Measurements from ENCODE around the gene CYBA. TPM values are rescaled to one million over a fixed set of nuclear protein-coding genes. Genes with fewer than 3 reads are reported as not detected.

CYBA gene
- total RNA-seq: 200 TPM
- 208 TPM for polyA plus RNA-seq
- long read RNA-seq, donor 1, transcript CYBA-201 (6 exons, 797 nt): major isoform, 5 of 5 reads
- long read RNA-seq, donor 1, partial matches to known transcripts: 0 of 5 reads
- long read RNA-seq, donor 1, other reads (novel, unspliced or antisense): 0 of 5 reads
- long read RNA-seq, donor 2: 0 reads
- long read RNA-seq, donor 3, transcript CYBA-201 (6 exons, 797 nt): major isoform, 165 of 208 reads
- long read RNA-seq, donor 3, transcript CYBA-204 (4 exons, 1,052 nt): minor isoform, 6 of 208 reads
- long read RNA-seq, donor 3, partial matches to known transcripts: 32 of 208 reads
- long read RNA-seq, donor 3, other reads (novel, unspliced or antisense): 0 of 208 reads
- long read RNA-seq, donor 4, transcript CYBA-201 (6 exons, 797 nt): major isoform, 72 of 94 reads
- long read RNA-seq, donor 4, transcript CYBA-204 (4 exons, 1,052 nt): minor isoform, 5 of 94 reads
- long read RNA-seq, donor 4, partial matches to known transcripts: 17 of 94 reads
- long read RNA-seq, donor 4, other reads (novel, unspliced or antisense): 0 of 94 reads
- long read RNA-seq, donor 5, transcript CYBA-201 (6 exons, 797 nt): major isoform, 230 of 311 reads
- long read RNA-seq, donor 5, transcript CYBA-204 (4 exons, 1,052 nt): minor isoform, 5 of 311 reads
- long read RNA-seq, donor 5, partial matches to known transcripts: 72 of 311 reads
- long read RNA-seq, donor 5, other reads (novel, unspliced or antisense): 0 of 311 reads
- long read RNA-seq, donor 6, transcript CYBA-204 (4 exons, 1,052 nt): minor isoform, 8 of 129 reads
- long read RNA-seq, donor 6, transcript CYBA-201 (6 exons, 797 nt): major isoform, 110 of 129 reads
- long read RNA-seq, donor 6, partial matches to known transcripts: 8 of 129 reads
- long read RNA-seq, donor 6, other reads (novel, unspliced or antisense): 0 of 129 reads
- long read RNA-seq, donor 7, transcript CYBA-201 (6 exons, 797 nt): major isoform, 104 of 125 reads
- long read RNA-seq, donor 7, partial matches to known transcripts: 17 of 125 reads
- long read RNA-seq, donor 7, other reads (novel, unspliced or antisense): 0 of 125 reads
- long read RNA-seq, donor 8, transcript CYBA-201 (6 exons, 797 nt): major isoform, 50 of 66 reads
- long read RNA-seq, donor 8, partial matches to known transcripts: 10 of 66 reads
- long read RNA-seq, donor 8, other reads (novel, unspliced or antisense): 0 of 66 reads
- long read RNA-seq, donor 9, transcript CYBA-201 (6 exons, 797 nt): major isoform, 83 of 94 reads
- long read RNA-seq, donor 9, partial matches to known transcripts: 8 of 94 reads
- long read RNA-seq, donor 9, other reads (novel, unspliced or antisense): 0 of 94 reads
- long read RNA-seq, donor 10, transcript CYBA-201 (6 exons, 797 nt): major isoform, 94 of 111 reads
- long read RNA-seq, donor 10, partial matches to known transcripts: 12 of 111 reads
- long read RNA-seq, donor 10, other reads (novel, unspliced or antisense): 0 of 111 reads

DNA sequence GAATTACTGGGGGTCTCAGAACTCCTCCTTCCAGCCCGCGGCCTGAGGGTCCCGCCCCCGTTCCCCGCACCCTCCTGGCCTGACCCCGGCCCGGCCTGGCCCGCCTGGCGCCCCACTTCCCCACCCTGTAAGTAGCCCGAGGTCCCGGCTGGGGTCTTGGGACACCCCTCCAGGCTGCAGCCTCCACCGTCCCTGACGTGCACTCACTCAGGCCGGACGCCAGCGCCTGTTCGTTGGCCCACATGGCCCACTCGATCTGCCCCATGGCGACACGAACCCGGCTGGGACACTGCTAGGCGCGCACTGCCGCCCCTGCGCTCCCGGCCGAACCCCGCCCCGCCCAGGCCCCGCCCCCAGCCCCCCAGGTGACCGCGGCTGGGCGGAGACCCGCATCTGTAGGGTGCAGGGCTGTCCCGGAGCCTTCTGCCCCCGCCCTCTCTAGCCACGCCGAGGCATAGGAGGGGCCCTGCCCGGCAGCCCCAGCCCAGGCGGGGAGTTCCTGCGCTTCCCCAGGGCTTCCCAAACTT lies at the start of gene CYBA:
CYBA (minus strand) TSS at position 305 of the 527 bp plus-strand sequence; CDS start at position 265, 40 bp downstream.
- Histone ChIP-seq H3K36me3 (ENCODE audit: control insufficient read depth in 2 of 2, insufficient read depth in 2 of 2, low read length in 1 of 2) (peaks cover 16 to 35% of the 10 kb centered on the region in 2 donors), H3K4me1 (ENCODE audit: control insufficient read depth in 2 of 2, insufficient read depth in 2 of 2, low read length in 2 of 2) (peaks cover 13 to 23% of the 10 kb centered on the region in 2 donors), H3K27ac (ENCODE audit: low read depth in 1 of 2, low read length in 1 of 2) (peak within 1 kb of the TSS; percentile 65 to 80), H3K27me3 (ENCODE audit: control insufficient read depth in 2 of 2, insufficient read depth in 1 of 2, low read length in 1 of 2) (no peaks in the 10 kb centered on the region), H3K9me3 (ENCODE audit: control insufficient read depth in 2 of 2, insufficient read depth in 1 of 2, low read length in 1 of 2) (peaks cover 0 to 6% of the 10 kb centered on the region in 2 donors), H3K4me3 (ENCODE audit: low read length in 2 of 2) (peak within 1 kb of the TSS; percentile 63 to 85)
- WGBS: under 1% methylated on average over 41 of the region's 41 CpGs
- DNase-seq (ENCODE audit: low read depth in 6 of 9, low spot score in 9 of 9): peak in 6 of 9 donors; percentile 45 to 77 (median 52)

DNA sequence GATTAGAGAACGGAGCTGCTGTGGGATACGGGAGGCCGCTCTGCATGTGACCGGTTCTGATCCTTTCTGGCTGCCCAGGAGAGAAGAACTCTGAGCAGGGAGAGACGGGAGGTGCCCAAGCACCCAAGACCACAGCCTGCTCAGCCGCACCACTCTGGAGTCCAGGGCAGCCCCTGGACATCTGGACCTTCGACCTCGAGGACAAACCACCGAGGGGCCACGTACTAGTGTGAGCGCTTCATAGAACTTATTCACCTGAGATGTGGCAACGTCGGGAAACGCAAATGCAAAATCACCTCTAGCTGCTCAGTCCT lies 49.4 kb upstream of the CYBA start:
- H3K4me1 ChIP-seq (ENCODE audit: control insufficient read depth in 2 of 2, insufficient read depth in 2 of 2, low read length in 2 of 2): peaks cover 43 to 80% of the 10 kb centered on the region in 2 donors
- WGBS: 41% methylated on average over 14 of the region's 14 CpGs
- H3K36me3 ChIP-seq (ENCODE audit: control insufficient read depth in 2 of 2, insufficient read depth in 2 of 2, low read length in 1 of 2): peaks cover 47 to 52% of the 10 kb centered on the region in 2 donors
- no peak for DNase-seq (ENCODE audit: low read depth in 6 of 9, low spot score in 9 of 9)
- peak overlapping the region; percentile 56 to 69 for H3K4me3 ChIP-seq (ENCODE audit: low read length in 2 of 2)
- peak overlapping the region; percentile 92 to 97 for H3K27ac ChIP-seq (ENCODE audit: low read depth in 1 of 2, low read length in 1 of 2)
- H3K9me3 ChIP-seq (ENCODE audit: control insufficient read depth in 2 of 2, insufficient read depth in 1 of 2, low read length in 1 of 2): peaks cover 2 to 3% of the 10 kb centered on the region in 2 donors
- peaks cover 0 to 4% of the 10 kb centered on the region in 2 donors for H3K27me3 ChIP-seq (ENCODE audit: control insufficient read depth in 2 of 2, insufficient read depth in 1 of 2, low read length in 1 of 2)

DNA sequence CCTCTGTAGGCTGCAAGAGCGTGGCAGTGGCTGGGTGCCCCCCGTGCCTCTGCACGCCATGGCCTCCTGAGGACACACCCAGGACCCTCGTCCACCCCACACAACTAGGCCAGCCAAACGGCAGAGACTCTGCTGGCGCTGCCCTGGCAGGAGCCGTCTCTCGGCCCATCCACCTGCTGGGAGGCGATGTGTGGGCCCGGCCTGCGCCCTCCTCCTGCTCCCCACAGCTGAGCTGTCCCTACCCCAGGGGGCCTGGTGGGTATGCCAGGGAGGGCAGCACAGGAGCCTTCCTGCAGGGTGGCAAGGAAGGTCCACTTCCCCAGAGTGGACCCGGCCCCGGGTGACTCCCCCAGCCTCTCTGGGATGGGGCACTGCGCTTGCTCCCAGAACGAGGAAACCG lies 48.3 kb upstream of the CYBA start:
- WGBS: 96% methylated on average over 16 of the region's 16 CpGs
- H3K9me3 ChIP-seq (ENCODE audit: control insufficient read depth in 2 of 2, insufficient read depth in 1 of 2, low read length in 1 of 2): peaks cover 2 to 3% of the 10 kb centered on the region in 2 donors
- H3K27me3 ChIP-seq (ENCODE audit: control insufficient read depth in 2 of 2, insufficient read depth in 1 of 2, low read length in 1 of 2): no peaks in the 10 kb centered on the region
- H3K36me3 ChIP-seq (ENCODE audit: control insufficient read depth in 2 of 2, insufficient read depth in 2 of 2, low read length in 1 of 2): peaks cover 49 to 53% of the 10 kb centered on the region in 2 donors
- H3K4me3 ChIP-seq (ENCODE audit: low read length in 2 of 2): no peak overlapping the region
- peaks cover 34 to 69% of the 10 kb centered on the region in 2 donors for H3K4me1 ChIP-seq (ENCODE audit: control insufficient read depth in 2 of 2, insufficient read depth in 2 of 2, low read length in 2 of 2)
- H3K27ac ChIP-seq (ENCODE audit: low read depth in 1 of 2, low read length in 1 of 2): no peak overlapping the region
- DNase-seq (ENCODE audit: low read depth in 6 of 9, low spot score in 9 of 9): no peak

DNA sequence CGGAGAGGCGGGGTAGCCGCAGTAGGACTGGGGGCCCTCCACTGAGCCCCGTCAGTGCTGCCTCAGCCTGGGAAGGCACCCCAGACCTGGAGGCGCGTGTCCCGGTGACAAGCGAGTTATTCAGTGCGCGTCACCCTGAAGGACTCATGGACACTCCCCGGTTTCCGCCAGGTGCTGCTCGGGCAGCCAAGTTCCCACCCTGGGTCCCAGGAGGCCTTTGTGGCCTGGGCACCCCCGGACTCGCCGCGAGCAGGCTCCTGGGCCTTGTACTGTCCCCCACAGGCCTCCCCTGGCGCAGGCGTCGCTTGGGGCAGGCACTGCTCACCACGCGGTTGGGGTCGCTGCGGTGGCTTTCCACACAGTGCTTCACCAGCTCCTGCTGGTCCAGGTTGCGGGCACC lies 47.8 kb upstream of the CYBA start:
- DNase-seq (ENCODE audit: low read depth in 6 of 9, low spot score in 9 of 9): no peak
- Histone ChIP-seq H3K27me3 (ENCODE audit: control insufficient read depth in 2 of 2, insufficient read depth in 1 of 2, low read length in 1 of 2) (no peaks in the 10 kb centered on the region), H3K9me3 (ENCODE audit: control insufficient read depth in 2 of 2, insufficient read depth in 1 of 2, low read length in 1 of 2) (peaks cover 2 to 6% of the 10 kb centered on the region in 2 donors), H3K27ac (ENCODE audit: low read depth in 1 of 2, low read length in 1 of 2) (peak overlapping the region in 1 of 2 donors; percentile 36), H3K4me3 (ENCODE audit: low read length in 2 of 2) (no peak overlapping the region), H3K4me1 (ENCODE audit: control insufficient read depth in 2 of 2, insufficient read depth in 2 of 2, low read length in 2 of 2) (peaks cover 29 to 69% of the 10 kb centered on the region in 2 donors), H3K36me3 (ENCODE audit: control insufficient read depth in 2 of 2, insufficient read depth in 2 of 2, low read length in 1 of 2) (peaks cover 49 to 53% of the 10 kb centered on the region in 2 donors)
- WGBS: 95% methylated on average over 25 of the region's 25 CpGs

DNA sequence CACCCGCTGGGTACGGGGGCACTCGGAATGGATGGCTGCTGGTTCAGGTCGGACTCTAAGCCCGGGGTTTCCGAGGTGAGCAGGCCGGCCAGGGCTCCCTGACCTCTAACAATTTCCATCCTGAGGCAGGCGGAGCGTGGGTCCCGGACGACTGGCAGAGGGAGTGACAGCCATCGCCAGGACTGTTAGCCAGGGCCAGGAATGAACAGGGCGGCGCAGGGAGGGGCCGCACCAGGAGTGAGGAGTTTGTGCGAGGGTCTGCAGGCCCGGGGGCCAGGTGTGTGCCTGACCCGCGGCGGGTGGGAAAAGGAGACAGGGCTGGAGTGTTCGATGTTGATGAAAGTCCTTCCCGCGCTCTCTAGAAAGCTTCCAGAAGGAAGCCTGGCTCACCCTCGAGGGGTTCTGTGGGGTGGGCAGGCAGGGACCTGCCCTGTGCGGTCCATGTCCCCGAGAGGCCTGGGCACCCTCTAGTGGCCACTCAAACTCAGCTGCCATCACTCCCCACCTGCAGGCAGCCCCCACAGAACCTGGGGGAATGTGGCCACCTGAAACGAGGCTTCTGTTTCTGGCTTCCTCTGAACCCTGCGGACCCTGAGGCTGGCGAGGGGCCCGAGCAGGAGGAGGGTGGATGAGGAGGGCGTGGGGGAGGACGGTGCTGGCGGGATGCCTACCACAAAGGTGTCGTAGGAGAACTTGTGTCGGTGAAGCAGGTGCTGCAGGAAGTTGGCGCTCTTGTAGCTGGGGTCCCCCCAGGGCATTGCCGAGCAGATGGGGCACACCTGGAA lies 47.2 kb upstream of the CYBA start:
- WGBS: 71% methylated on average over 37 of the region's 37 CpGs
- Histone ChIP-seq H3K4me3 (ENCODE audit: low read length in 2 of 2) (no peak overlapping the region), H3K9me3 (ENCODE audit: control insufficient read depth in 2 of 2, insufficient read depth in 1 of 2, low read length in 1 of 2) (peaks cover 2 to 11% of the 10 kb centered on the region in 2 donors), H3K4me1 (ENCODE audit: control insufficient read depth in 2 of 2, insufficient read depth in 2 of 2, low read length in 2 of 2) (peaks cover 29 to 69% of the 10 kb centered on the region in 2 donors), H3K27ac (ENCODE audit: low read depth in 1 of 2, low read length in 1 of 2) (peak overlapping the region in 1 of 2 donors; percentile 36), H3K27me3 (ENCODE audit: control insufficient read depth in 2 of 2, insufficient read depth in 1 of 2, low read length in 1 of 2) (no peaks in the 10 kb centered on the region), H3K36me3 (ENCODE audit: control insufficient read depth in 2 of 2, insufficient read depth in 2 of 2, low read length in 1 of 2) (peaks cover 49 to 53% of the 10 kb centered on the region in 2 donors)
- peak in 1 of 9 donors; percentile 59 for DNase-seq (ENCODE audit: low read depth in 6 of 9, low spot score in 9 of 9)

DNA sequence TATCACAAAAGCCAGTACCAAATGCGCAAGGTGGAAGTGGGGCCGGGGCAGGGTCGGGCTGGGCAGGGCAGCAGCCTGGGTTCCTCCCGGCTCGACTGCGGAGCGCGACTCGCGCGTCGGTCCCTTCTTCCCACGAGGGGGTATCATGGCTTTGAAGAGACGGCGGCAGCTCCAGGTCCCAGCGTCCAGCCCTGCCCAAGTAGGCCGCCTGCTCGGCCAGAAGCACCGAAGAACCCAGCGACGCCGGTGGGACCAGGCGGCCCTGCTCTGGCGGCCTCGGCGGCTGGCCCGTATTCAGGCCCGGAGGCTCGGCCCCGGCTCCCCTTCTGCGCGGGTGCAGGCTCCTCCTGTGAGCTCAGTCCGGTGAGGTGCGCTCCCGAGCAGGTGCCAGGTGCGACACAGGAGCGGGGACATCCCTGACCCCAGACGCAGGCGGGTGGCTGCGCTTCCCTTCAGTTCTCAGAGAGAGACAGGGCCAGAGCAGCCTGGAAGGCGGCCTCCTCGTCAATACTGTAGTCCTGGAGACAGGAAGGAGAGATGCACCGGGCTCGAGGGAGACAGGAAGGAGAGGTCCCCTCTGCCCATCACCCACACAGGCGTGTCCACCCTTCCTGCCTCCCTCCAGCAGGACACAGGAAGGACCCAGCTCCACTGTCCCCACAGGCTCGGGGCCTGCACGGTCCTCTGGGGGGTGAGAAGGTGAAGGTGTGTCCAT lies 46.4 kb upstream of the CYBA start:
- H3K36me3 ChIP-seq (ENCODE audit: control insufficient read depth in 2 of 2, insufficient read depth in 2 of 2, low read length in 1 of 2): peaks cover 49 to 53% of the 10 kb centered on the region in 2 donors

DNA sequence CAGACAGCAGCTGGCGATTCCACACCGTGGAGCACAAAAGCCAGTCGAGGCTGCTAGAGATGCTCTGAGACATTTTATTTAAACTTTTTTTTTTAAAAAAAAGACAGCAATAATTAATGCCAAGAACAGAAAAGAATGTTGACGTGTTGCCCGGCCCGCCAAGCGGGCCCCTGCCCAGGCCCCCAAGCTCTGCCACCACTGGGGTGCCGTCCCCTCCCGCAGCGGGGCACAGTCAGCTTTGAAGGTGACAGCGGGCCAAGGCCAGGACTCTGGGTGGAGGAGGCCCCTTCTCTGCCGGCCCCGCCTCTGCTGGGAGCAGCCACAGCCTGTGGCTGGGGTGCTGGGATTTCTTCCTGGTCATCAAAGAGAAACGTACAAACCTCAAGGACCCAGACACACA lies 45.6 kb upstream of the CYBA start:
- Histone ChIP-seq H3K27me3 (ENCODE audit: control insufficient read depth in 2 of 2, insufficient read depth in 1 of 2, low read length in 1 of 2) (peaks cover 0 to 8% of the 10 kb centered on the region in 2 donors), H3K4me3 (ENCODE audit: low read length in 2 of 2) (no peak overlapping the region), H3K27ac (ENCODE audit: low read depth in 1 of 2, low read length in 1 of 2) (no peak overlapping the region), H3K9me3 (ENCODE audit: control insufficient read depth in 2 of 2, insufficient read depth in 1 of 2, low read length in 1 of 2) (peaks cover 0 to 14% of the 10 kb centered on the region in 2 donors), H3K4me1 (ENCODE audit: control insufficient read depth in 2 of 2, insufficient read depth in 2 of 2, low read length in 2 of 2) (peaks cover 28 to 69% of the 10 kb centered on the region in 2 donors), H3K36me3 (ENCODE audit: control insufficient read depth in 2 of 2, insufficient read depth in 2 of 2, low read length in 1 of 2) (peaks cover 47 to 50% of the 10 kb centered on the region in 2 donors)
- WGBS: 90% methylated on average over 14 of the region's 14 CpGs
- no peak for DNase-seq (ENCODE audit: low read depth in 6 of 9, low spot score in 9 of 9)

More for the DNA sequence above, 46.4 kb upstream of the CYBA start:
- Histone ChIP-seq H3K4me3 (ENCODE audit: low read length in 2 of 2) (no peak overlapping the region), H3K9me3 (ENCODE audit: control insufficient read depth in 2 of 2, insufficient read depth in 1 of 2, low read length in 1 of 2) (peaks cover 2 to 14% of the 10 kb centered on the region in 2 donors), H3K27me3 (ENCODE audit: control insufficient read depth in 2 of 2, insufficient read depth in 1 of 2, low read length in 1 of 2) (peaks cover 0 to 2% of the 10 kb centered on the region in 2 donors), H3K4me1 (ENCODE audit: control insufficient read depth in 2 of 2, insufficient read depth in 2 of 2, low read length in 2 of 2) (peaks cover 29 to 69% of the 10 kb centered on the region in 2 donors), H3K27ac (ENCODE audit: low read depth in 1 of 2, low read length in 1 of 2) (no peak overlapping the region)
- 97% methylated on average over 47 of the region's 47 CpGs for WGBS
- DNase-seq (ENCODE audit: low read depth in 6 of 9, low spot score in 9 of 9): no peak
